Measurements from ENCODE around the gene LRRC47. TPM values are rescaled to one million over a fixed set of nuclear protein-coding genes. Genes with fewer than 3 reads are reported as not detected.

The LRRC47 gene
- total and polyA plus RNA-seq, 2 of the 8 experiments (the other 6 are each of a cell fraction or from before 2014, with no cell fraction given), result 38.3 to 82.4 TPM

- WGBS, 2 experiments (ENCODE audit: extremely low coverage in 1 of 2, insufficient coverage in 1 of 2, insufficient read length in 1 of 2, insufficient replicate concordance in 2 of 2, low coverage in 1 of 2, low lambda C conversion rate in 2 of 2, missing lambda C conversion rate in 1 of 2), result 94% methylated on average over 25 of the region's 25 CpGs; no CpG with 5 or more reads in 1 of the 2 experiments
- peaks cover 11% of the 10 kb centered on the region; the same call in 1 of the 2 replicates for H3K23me2 ChIP-seq (ENCODE audit: low read depth, low read length)
- no peak overlapping the region for H3K18ac ChIP-seq (ENCODE audit: extremely low read depth, low read length)
- H2AFZ ChIP-seq (ENCODE audit: low read length), result no peak overlapping the region
- no peak overlapping the region for H2BK15ac ChIP-seq (ENCODE audit: low read length)
- H4K91ac ChIP-seq (replicated peaks; ENCODE audit: insufficient read length, low read length), result no peak overlapping the region
- H3K9ac ChIP-seq (replicated peaks in 1 of 4; ENCODE audit: extremely low read depth in 1 of 4, low read depth in 3 of 4, low read length in 3 of 4), result no peak overlapping the region
- no peak overlapping the region for H2AK5ac ChIP-seq (ENCODE audit: low read depth, low read length)
- H3K79me1 ChIP-seq (ENCODE audit: low read depth, low read length), result no peaks in the 10 kb centered on the region
- peaks cover 0 to 19% (median 13%) of the 10 kb centered on the region in 4 experiments; a peak in 5 of 7 replicates for H3K4me1 ChIP-seq (replicated peaks in 1 of 4; ENCODE audit: control insufficient read depth in 3 of 4, insufficient read depth in 4 of 4, low read length in 3 of 4)
- TF ChIP-seq RAD21 (IDR thresholded peaks at IDR 0.05 in 1 of 2, conservative IDR thresholded peaks at IDR 0.05 in 1 of 2; ENCODE audit: low read depth in 2 of 2, low read length in 2 of 2), result no peak
- no peak for TF ChIP-seq SP2 (IDR thresholded peaks at IDR 0.05; ENCODE audit: low read length)
- no peak overlapping the region for H2BK20ac ChIP-seq (ENCODE audit: low read length)
- no peak overlapping the region for H3K4ac ChIP-seq (replicated peaks; ENCODE audit: insufficient read length, low read depth, low read length)
- FAIRE-seq, result no peak
- H3K79me2 ChIP-seq (ENCODE audit: control insufficient read depth in 1 of 2, insufficient read depth in 2 of 2, low read length in 2 of 2), result no peaks in the 10 kb centered on the region
- H4K20me1 ChIP-seq (replicated peaks in 1 of 2; ENCODE audit: control insufficient read depth in 1 of 2, insufficient read depth in 2 of 2, low read length in 2 of 2), result peaks cover 0 to 7% of the 10 kb centered on the region in 2 experiments
- H2BK120ac ChIP-seq (replicated peaks; ENCODE audit: low read depth, low read length), result no peak overlapping the region
- H2BK5ac ChIP-seq (ENCODE audit: low read depth, low read length), result no peak overlapping the region
- H3K9me3 ChIP-seq (ENCODE audit: insufficient read depth in 2 of 2, low read depth in 1 of 2, low read length in 1 of 2), result no peaks in the 10 kb centered on the region
- H2BK12ac ChIP-seq (ENCODE audit: low read depth, low read length), result no peak overlapping the region
- ChIA-PET POLR2A (ENCODE audit: partially characterized antibody) (interaction anchor here (0.6 kb wide), 1 partner anchor 137 kb away, joined by 3 read pairs; no protein-coding TSS in a partner anchor), CTCF (ENCODE audit: partially characterized antibody) (interaction anchor here (0.8 to 2.2 kb wide), 6 partner anchors 9 to 1556 kb away, joined by 3 to 7 read pairs (median 4); no protein-coding TSS in a partner anchor)
- no peak overlapping the region for H3K14ac ChIP-seq (ENCODE audit: insufficient read length)
- no peak for DNase-seq (ENCODE audit: low read depth in 1 of 2, low spot score in 2 of 2)
- H3K23ac ChIP-seq (ENCODE audit: insufficient read length), result no peak overlapping the region
- peak overlapping the region; percentile 51 for H4K8ac ChIP-seq (ENCODE audit: extremely low read depth, insufficient read depth, low read length)
- no peak overlapping the region for H3K4me2 ChIP-seq (ENCODE audit: insufficient read depth in 1 of 2, low read depth in 2 of 2, low read length in 2 of 2)
- H3K36me3 ChIP-seq (ENCODE audit: control insufficient read depth in 2 of 4, insufficient read depth in 4 of 4, low read length in 3 of 4), result peaks cover 0 to 1% (median 0%) of the 10 kb centered on the region in 4 experiments; a peak in 2 of 8 replicates
- H3K4me3 ChIP-seq (ENCODE audit: extremely low read depth in 1 of 4, insufficient read depth in 2 of 4, low read depth in 3 of 4, low read length in 4 of 4), result no peak overlapping the region
- no peak overlapping the region for H3K56ac ChIP-seq (replicated peaks; ENCODE audit: insufficient read length, low read depth, low read length)
- H4K5ac ChIP-seq (ENCODE audit: insufficient read length, low read depth, low read length), result no peak overlapping the region
- H3K27ac ChIP-seq (ENCODE audit: low read depth, low read length), result no peak overlapping the region
- H3K27me3 ChIP-seq (replicated peaks in 1 of 4; ENCODE audit: control insufficient read depth in 3 of 4, extremely low read depth in 1 of 4, insufficient read depth in 3 of 4, low read length in 3 of 4), result no peaks in the 10 kb centered on the region; a peak in 3 of 7 replicates
Observed at GRCh38 chr1:3730543-3731247, 65.6 kb downstream of the LRRC47 start.

Measured in H1 (cell line).